ENCODE data around the gene BRF1. TPM values are rescaled to one million over a fixed set of nuclear protein-coding genes. Genes with fewer than 3 reads are reported as not detected.

BRF1 gene
- total RNA-seq, 1 experiment from 2014 or later, result 26.4 TPM

GRCh38 chr14:105240811-105241576 lies 59.8 kb downstream of the BRF1 start:
- Mint-ChIP-seq H3K4me3 (no peak overlapping the region), H3K36me3 (no peaks in the 10 kb centered on the region; the same call in 1 of the 2 replicates), H3K9me3 (no peaks in the 10 kb centered on the region), H3K27ac (no peak overlapping the region), H3K27me3 (ENCODE audit: low read depth) (no peaks in the 10 kb centered on the region), H3K4me1 (no peaks in the 10 kb centered on the region)
- ATAC-seq (no peak), DNase-seq (ENCODE audit: low spot score) (no peak)
- TF ChIP-seq MYBL2 (CRISPR knock-in tag; IDR thresholded peaks at IDR 0.05) (no peak), ATF6 (CRISPR knock-in tag; IDR thresholded peaks at IDR 0.05) (no peak), ZNF416 (CRISPR knock-in tag; IDR thresholded peaks at IDR 0.05) (no peak), NFE2L1 (CRISPR knock-in tag; IDR thresholded peaks at IDR 0.05) (no peak), ZNF317 (CRISPR knock-in tag; IDR thresholded peaks at IDR 0.05; ENCODE audit: borderline replicate concordance, low read depth) (no peak), TCF7 (CRISPR knock-in tag; IDR thresholded peaks at IDR 0.05; ENCODE audit: low read depth) (no peak), USF1 (CRISPR knock-in tag; IDR thresholded peaks at IDR 0.05) (no peak), ZNF263 (CRISPR knock-in tag; IDR thresholded peaks at IDR 0.05; ENCODE audit: low read depth) (no peak), CREB1 (CRISPR knock-in tag; IDR thresholded peaks at IDR 0.05) (no peak), NR2C2 (CRISPR knock-in tag; IDR thresholded peaks at IDR 0.05) (no peak), HMGA2 (CRISPR knock-in tag; IDR thresholded peaks at IDR 0.05) (no peak), CDX4 (CRISPR knock-in tag; IDR thresholded peaks at IDR 0.05; ENCODE audit: borderline replicate concordance) (no peak), FOXJ3 (CRISPR knock-in tag; IDR thresholded peaks at IDR 0.05; ENCODE audit: borderline replicate concordance) (no peak), SMAD3 (CRISPR knock-in tag; IDR thresholded peaks at IDR 0.05; ENCODE audit: borderline replicate concordance) (no peak), ZNF138 (CRISPR knock-in tag; conservative IDR thresholded peaks at IDR 0.05) (no peak), PRRX2 (CRISPR knock-in tag; IDR thresholded peaks at IDR 0.05) (no peak), TP53 (CRISPR knock-in tag; IDR thresholded peaks at IDR 0.05) (no peak), KAT7 (CRISPR knock-in tag; IDR thresholded peaks at IDR 0.05; ENCODE audit: borderline replicate concordance) (no peak), GABPB1 (CRISPR knock-in tag; IDR thresholded peaks at IDR 0.05) (no peak)
- ChIA-PET CTCF (no interaction called here), POLR2A (no interaction called here)

- no peaks in the 10 kb centered on the region for H3K27me3 Mint-ChIP-seq (ENCODE audit: low read depth)
- ChIA-PET POLR2A (no interaction called here), CTCF (no interaction called here)
Observed at GRCh38 chr14:105229099-105229655, 71.6 kb downstream of the BRF1 start.

More at GRCh38 chr14:105229099-105229655, 71.6 kb downstream of the BRF1 start:
- H3K36me3 Mint-ChIP-seq, result peaks cover 12% of the 10 kb centered on the region; the same call in 1 of the 2 replicates
- H3K4me3 Mint-ChIP-seq, result no peak overlapping the region
- no peaks in the 10 kb centered on the region for H3K9me3 Mint-ChIP-seq
- TF ChIP-seq USF1 (CRISPR knock-in tag; IDR thresholded peaks at IDR 0.05) (no peak), ZNF138 (CRISPR knock-in tag; conservative IDR thresholded peaks at IDR 0.05) (no peak), MLX (CRISPR knock-in tag; IDR thresholded peaks at IDR 0.05) (no peak), USF2 (CRISPR knock-in tag; IDR thresholded peaks at IDR 0.05) (no peak), FOXK1 (CRISPR knock-in tag; IDR thresholded peaks at IDR 0.05) (no peak), HMGXB4 (CRISPR knock-in tag; IDR thresholded peaks at IDR 0.05) (no peak), ESRRA (CRISPR knock-in tag; IDR thresholded peaks at IDR 0.05; ENCODE audit: borderline replicate concordance) (no peak)
- DNase-seq (ENCODE audit: low spot score) (no peak), ATAC-seq (no peak)
- no peak overlapping the region for H3K27ac Mint-ChIP-seq
- H3K4me1 Mint-ChIP-seq, result no peaks in the 10 kb centered on the region

Measured in WTC11 (cell line).